ENCODE measurements around the gene ROBO4.

- TF ChIP-seq CTCF (IDR thresholded peaks at IDR 0.05) (no peak), EP300 (IDR thresholded peaks at IDR 0.05) (no peak)
These were observed 15.2 kb downstream of the ROBO4 start for GRCh38 chr11:124882339-124883071.

Data from upper lobe of left lung (tissue), 4 donors.